GM13976 (cell line): Measurements from ENCODE around the gene SH3RF3.

ENCODE experiments used
- DNase-seq: peaks from one replicate; pipeline ENCODE4 v3.0.0; 2012; ENCODE audit warnings: low spot score
- CTCF ChIP-seq: IDR thresholded peaks from 2 replicates; pipeline ENCODE4 v1.5.1; 2012; ENCODE audit warnings: borderline replicate concordance, mild to moderate bottlenecking; ENCODE audit not compliant: insufficient read depth; ENCODE audit errors: extremely low read depth, missing control alignments, control extremely low read depth
- in situ Hi-C: fragments of 300-500 bp; cut with MboI; formaldehyde crosslinking; loops from one replicate; pipeline ENCODE4 v1.12.0; 2022; ENCODE audit warnings: low sequenced_read_pairs, mixed read lengths, inconsistent platforms; ENCODE audit not compliant: unreplicated experiment

The SH3RF3 gene

GRCh38 chr2:109371481-109372170 is 242.6 kb downstream of the SH3RF3 start:
- no peak for DNase-seq
- TF ChIP-seq CTCF = no peak
- in situ Hi-C loops = no loop called here

GRCh38 chr2:109372171-109372568 is 243.2 kb downstream of the SH3RF3 start:
- no peak for DNase-seq
- in situ Hi-C loops = no loop called here
- no peak for TF ChIP-seq CTCF

GRCh38 chr2:109372614-109373013 is 243.6 kb downstream of the SH3RF3 start:
- DNase-seq = no peak

GRCh38 chr2:109373791-109374547 is 245.0 kb downstream of the SH3RF3 start:
- no peak for DNase-seq
- TF ChIP-seq CTCF = no peak
- in situ Hi-C loops = no loop called here

More at GRCh38 chr2:109372614-109373013, 243.6 kb downstream of the SH3RF3 start:
- TF ChIP-seq CTCF = no peak
- in situ Hi-C loops = no loop called here

- in situ Hi-C loops = no loop called here
- no peak for DNase-seq
- TF ChIP-seq CTCF = no peak
These were observed 245.6 kb downstream of the SH3RF3 start for GRCh38 chr2:109374548-109375130.

- no peak for TF ChIP-seq CTCF
- no peak for DNase-seq
- in situ Hi-C loops = no loop called here
These were observed 246.1 kb downstream of the SH3RF3 start for GRCh38 chr2:109375131-109375561.
